ENCODE data around the gene SMIM27. TPM values are rescaled to one million over a fixed set of nuclear protein-coding genes. Genes with fewer than 3 reads are reported as not detected.
A peak's percentile ranks its signal among the peaks of the same experiment; 100 is the strongest.
"Not testable (repeated sequence)": the region's sequence is repeated elsewhere in the genome, so short reads cannot be mapped to it uniquely, and the experiment has no call there.

Gene SMIM27
- total and polyA plus RNA-seq, 9 donors, result 4.8 to 16.3 (median 9.2) TPM

DNA sequence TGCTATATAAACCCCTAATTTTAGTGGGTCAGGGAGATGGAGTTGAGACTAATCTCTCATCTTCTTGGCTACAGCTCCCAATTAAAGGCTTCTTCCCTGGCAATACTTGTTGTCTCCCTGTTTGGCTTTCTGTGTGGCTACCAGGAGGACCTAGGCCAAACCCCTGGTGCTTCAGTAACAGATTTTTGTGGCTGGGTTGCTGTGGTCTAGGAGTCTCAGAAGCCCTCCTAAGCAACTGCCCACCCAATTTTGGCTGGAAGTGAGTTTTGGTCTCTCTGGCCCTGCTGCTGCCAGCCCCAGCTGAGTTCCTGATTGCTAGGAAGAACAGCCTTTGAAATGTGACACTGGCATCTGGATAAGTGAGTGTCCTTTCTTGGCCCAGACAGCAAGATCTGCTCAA is 35.9 kb upstream of the SMIM27 start:
- H3K27ac ChIP-seq, result no peak overlapping the region
- no peak for TF ChIP-seq POLR2A (IDR thresholded peaks at IDR 0.05)
- H3K36me3 ChIP-seq, result no peaks in the 10 kb centered on the region
- H3K4me1 ChIP-seq (ENCODE audit: insufficient read depth), result no peaks in the 10 kb centered on the region
- no peak overlapping the region for H3K4me3 ChIP-seq
- intact Hi-C loops (cut with DNase I), result no loop called here
- no peaks in the 10 kb centered on the region for H3K27me3 ChIP-seq
- no peak for DNase-seq
- no peaks in the 10 kb centered on the region for H3K9me3 ChIP-seq

DNA sequence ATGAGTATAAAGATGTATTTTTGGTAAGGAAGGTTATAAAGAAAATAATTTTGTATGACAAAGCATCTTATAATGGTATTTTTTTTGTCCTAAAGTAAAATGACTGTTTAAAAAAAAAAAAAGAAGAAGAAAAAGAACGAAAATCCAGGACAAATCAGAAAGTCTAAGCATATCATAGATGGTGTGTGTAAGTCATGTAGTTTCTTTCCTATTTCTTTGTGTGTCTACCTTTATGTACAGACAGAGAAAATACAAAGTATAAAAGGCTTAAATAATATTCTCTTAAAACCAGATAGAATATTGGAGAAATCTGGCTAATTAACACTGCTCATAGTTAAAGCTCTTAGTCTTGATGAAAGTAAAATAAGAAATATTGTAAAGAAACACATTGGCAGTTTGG is 33.9 kb upstream of the SMIM27 start:
- Histone ChIP-seq H3K36me3 (no peaks in the 10 kb centered on the region), H3K9me3 (no peaks in the 10 kb centered on the region), H3K27ac (no peak overlapping the region), H3K27me3 (no peaks in the 10 kb centered on the region), H3K4me1 (ENCODE audit: insufficient read depth) (no peaks in the 10 kb centered on the region), H3K4me3 (no peak overlapping the region)
- WGBS, 3 donors, result 83 to 89% (median 87%) methylated on average over 1 of the region's 1 CpG
- intact Hi-C loops (cut with DNase I), result no loop called here
- no peak for DNase-seq
- no peak for TF ChIP-seq EP300 (IDR thresholded peaks at IDR 0.05)

DNA sequence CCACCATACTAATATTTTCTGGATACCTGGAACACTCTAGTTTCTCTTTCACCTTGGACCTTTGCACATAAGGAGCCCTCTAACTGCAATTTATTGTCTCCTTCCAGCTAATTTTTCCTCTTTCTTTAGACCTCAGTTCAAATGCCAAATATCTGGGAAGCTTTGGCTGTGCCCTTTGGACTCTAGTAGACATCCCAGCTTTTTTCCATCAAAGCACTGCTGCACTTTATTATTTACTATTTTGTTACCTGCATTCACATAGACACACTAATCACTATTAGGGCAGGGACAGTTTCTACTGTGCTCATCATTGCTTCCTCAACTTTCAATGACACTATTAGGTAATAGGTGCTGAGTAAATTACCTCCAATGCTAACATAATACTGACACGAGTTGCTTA is 28.2 kb upstream of the SMIM27 start:
- TF ChIP-seq POLR2A (IDR thresholded peaks at IDR 0.05) (no peak), EP300 (IDR thresholded peaks at IDR 0.05) (no peak)
- TF ChIP-seq, protein P1, sequence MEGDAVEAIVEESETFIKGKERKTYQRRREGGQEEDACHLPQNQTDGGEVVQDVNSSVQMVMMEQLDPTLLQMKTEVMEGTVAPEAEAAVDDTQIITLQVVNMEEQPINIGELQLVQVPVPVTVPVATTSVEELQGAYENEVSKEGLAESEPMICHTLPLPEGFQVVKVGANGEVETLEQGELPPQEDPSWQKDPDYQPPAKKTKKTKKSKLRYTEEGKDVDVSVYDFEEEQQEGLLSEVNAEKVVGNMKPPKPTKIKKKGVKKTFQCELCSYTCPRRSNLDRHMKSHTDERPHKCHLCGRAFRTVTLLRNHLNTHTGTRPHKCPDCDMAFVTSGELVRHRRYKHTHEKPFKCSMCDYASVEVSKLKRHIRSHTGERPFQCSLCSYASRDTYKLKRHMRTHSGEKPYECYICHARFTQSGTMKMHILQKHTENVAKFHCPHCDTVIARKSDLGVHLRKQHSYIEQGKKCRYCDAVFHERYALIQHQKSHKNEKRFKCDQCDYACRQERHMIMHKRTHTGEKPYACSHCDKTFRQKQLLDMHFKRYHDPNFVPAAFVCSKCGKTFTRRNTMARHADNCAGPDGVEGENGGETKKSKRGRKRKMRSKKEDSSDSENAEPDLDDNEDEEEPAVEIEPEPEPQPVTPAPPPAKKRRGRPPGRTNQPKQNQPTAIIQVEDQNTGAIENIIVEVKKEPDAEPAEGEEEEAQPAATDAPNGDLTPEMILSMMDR (IDR thresholded peaks at IDR 0.05), result no peak
- intact Hi-C loops (cut with DNase I), result no loop called here
- no peaks in the 10 kb centered on the region for H3K36me3 ChIP-seq
- H3K27ac ChIP-seq, result no peak overlapping the region
- H3K27me3 ChIP-seq, result no peaks in the 10 kb centered on the region
- DNase-seq, result no peak
- H3K4me3 ChIP-seq, result no peak overlapping the region
- whole genome bisulfite sequencing, 3 donors, result 84 to 87% (median 86%) methylated on average over 1 of the region's 1 CpG
- H3K4me1 ChIP-seq (ENCODE audit: insufficient read depth), result peaks cover 9% of the 10 kb centered on the region
- H3K9me3 ChIP-seq, result no peaks in the 10 kb centered on the region

DNA sequence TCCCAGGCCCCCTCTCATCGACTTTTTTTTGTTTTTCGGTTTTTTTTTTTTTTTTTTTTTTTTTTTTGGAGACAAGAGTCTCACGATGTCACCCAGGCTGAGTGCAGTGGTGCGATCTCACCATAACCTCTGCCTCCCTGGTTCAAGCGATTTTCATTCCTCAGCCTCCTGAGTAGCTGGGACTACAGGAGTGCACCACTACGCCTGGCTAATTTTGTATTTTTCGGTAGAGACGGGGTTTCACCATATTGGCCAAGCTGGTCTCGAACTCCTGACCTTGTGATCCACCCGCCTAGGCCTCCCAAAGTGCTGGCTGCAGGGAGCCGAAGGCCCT is 27.6 kb upstream of the SMIM27 start:
- DNase-seq; intact Hi-C loops (cut with DNase I); H3K36me3 ChIP-seq; H3K9me3 ChIP-seq; H3K27me3 ChIP-seq; H3K27ac ChIP-seq; H3K4me1 ChIP-seq (ENCODE audit: insufficient read depth): not testable (repeated sequence)
- 83 to 88% (median 88%) methylated on average over 11 of the region's 11 CpGs for WGBS, 3 donors
- peak overlapping the region; percentile 59 for H3K4me3 ChIP-seq

DNA sequence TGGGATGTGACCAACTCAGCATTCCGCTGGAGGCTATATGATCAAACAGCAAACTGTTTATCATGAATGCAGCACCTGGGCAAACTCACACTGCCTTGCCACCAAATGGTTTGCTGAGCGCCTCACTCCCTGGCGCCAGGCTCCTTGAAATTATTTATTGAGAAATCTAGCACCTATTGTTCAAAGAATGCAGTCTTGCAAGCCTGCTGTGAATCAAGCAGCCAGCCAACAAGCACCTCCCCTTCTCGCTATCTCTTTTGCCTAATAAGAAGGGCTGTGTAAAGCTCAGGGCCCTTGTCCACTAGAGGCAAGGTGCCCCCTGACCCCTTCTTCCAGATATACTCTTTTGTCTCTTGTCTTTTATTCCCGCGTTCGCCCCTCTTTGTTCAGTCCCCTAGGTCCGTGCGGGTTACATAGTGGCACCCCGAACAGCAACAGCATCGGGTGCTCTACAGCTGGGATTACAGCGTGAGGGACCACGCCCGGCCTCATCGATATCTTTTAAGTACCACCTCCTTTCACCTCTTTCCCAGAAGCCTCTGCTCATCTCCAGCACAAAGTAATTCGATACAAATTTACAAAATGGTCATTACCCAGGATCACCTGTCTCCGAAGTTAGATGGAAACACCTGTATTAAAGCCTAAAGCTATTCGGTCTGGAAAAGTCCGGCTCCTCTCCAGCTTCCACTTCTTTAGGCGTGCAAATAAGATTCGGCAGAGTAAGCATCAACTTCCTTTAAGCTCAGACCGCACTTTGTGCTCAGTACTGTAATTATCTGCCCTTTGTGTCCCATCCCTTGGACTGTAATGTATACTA is 27.0 kb upstream of the SMIM27 start:
- peak overlapping the region; percentile 77 to 85 for H3K27ac ChIP-seq
- H3K9me3 ChIP-seq, result no peaks in the 10 kb centered on the region
- peak in 1 of 5 donors; percentile 12 for DNase-seq
- peak overlapping the region; percentile 59 for H3K4me3 ChIP-seq
- WGBS, 3 donors, result 18 to 28% (median 24%) methylated on average over 22 of the region's 22 CpGs
- H3K4me1 ChIP-seq (ENCODE audit: insufficient read depth), result peaks cover 9% of the 10 kb centered on the region
- no peaks in the 10 kb centered on the region for H3K27me3 ChIP-seq
- TF ChIP-seq, protein P1 (IDR thresholded peaks at IDR 0.05), result no peak
- TF ChIP-seq POLR2A (IDR thresholded peaks at IDR 0.05) (no peak), EP300 (IDR thresholded peaks at IDR 0.05) (no peak)
- intact Hi-C loops (cut with DNase I), result loop anchor here in 1 of 4 donors (5.0 kb wide), 1 partner anchor 143 kb away; the partner anchor contains the start of gene ACO1
- H3K36me3 ChIP-seq, result no peaks in the 10 kb centered on the region

DNA sequence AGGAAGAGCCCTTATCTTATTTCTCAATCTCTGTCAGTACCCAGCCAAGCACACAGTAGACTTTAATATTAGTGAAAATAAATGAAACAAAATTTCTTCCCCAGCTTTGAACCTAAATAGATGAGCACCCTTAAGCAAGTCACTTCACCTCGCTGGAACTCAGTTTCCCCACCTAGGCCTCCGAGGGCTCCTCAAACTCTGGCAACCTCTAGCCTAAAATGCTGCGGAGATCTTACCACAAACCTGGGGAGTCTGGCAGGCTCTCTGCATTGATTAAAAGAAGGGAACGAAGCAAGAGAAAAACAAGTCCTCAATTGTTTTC is 26.5 kb upstream of the SMIM27 start:
- no peaks in the 10 kb centered on the region for H3K9me3 ChIP-seq
- H3K36me3 ChIP-seq, result no peaks in the 10 kb centered on the region
- no peak for TF ChIP-seq POLR2A (IDR thresholded peaks at IDR 0.05)
- TF ChIP-seq EP300 (IDR thresholded peaks at IDR 0.05), result no peak
- TF ChIP-seq, protein P1 (IDR thresholded peaks at IDR 0.05), result no peak
- H3K4me1 ChIP-seq (ENCODE audit: insufficient read depth), result peaks cover 9% of the 10 kb centered on the region
- WGBS, 3 donors, result 0% methylated on average over 4 of the region's 4 CpGs
- intact Hi-C loops (cut with DNase I), result loop anchor here in 2 of 4 donors (2.0 to 5.0 kb wide), 2 partner anchors 25 to 143 kb away; partner anchors contain the start of gene ACO1 (in 1 of the 2)
- DNase-seq, result no peak
- H3K4me3 ChIP-seq, result peak overlapping the region; percentile 59
- no peaks in the 10 kb centered on the region for H3K27me3 ChIP-seq
- H3K27ac ChIP-seq, result peak overlapping the region; percentile 77 to 85
